OCI-LY7 (cell line): ENCODE data around the gene OR2B6.

Experiments
- CTCF ChIP-seq: fragments of 200-600 bp; sonication (generic); conservative IDR thresholded peaks from 2 replicates; pipeline ENCODE4 v1.5.1; 2014; ENCODE audit warnings: mild to moderate bottlenecking, antibody characterized with exemption, low read length, moderate library complexity, mixed read lengths
- EZH2phosphoT487 ChIP-seq: fragments of 200-600 bp; sonication (generic); IDR thresholded peaks from 2 replicates; pipeline ENCODE4 v1.6.1; 2018; ENCODE audit warnings: low read depth, borderline replicate concordance, mild to moderate bottlenecking, mixed run types, antibody characterized with exemption, low read length, moderate library complexity, mixed read lengths

GRCh38 chr6:27948237-27948636 is 8.8 kb upstream of the OR2B6 start:
- no peak for TF ChIP-seq CTCF
- no peak for TF ChIP-seq EZH2phosphoT487
